BLaER1 treated with 17β-estradiol and CSF1 and Interleukin-3, amounts not matched to agents 10 nM and 100 nM (cell line): ENCODE measurements around the gene SNX20.

Source experiments
- H3K27ac ChIP-seq, 11 experiments: shearing (Covaris generic); formaldehyde crosslinking; 2 replicates each; pipeline ENCODE4 v1.8.1; 2022
- H3K27me3 ChIP-seq, 11 experiments: shearing (Covaris generic); formaldehyde crosslinking; 2 replicates each; pipeline ENCODE4 v1.8.1; 2022
- H3K36me3 ChIP-seq, 11 experiments: shearing (Covaris generic); formaldehyde crosslinking; 2 replicates each; pipeline ENCODE4 v1.8.1; 2022
- H3K4me1 ChIP-seq, 10 experiments: shearing (Covaris generic); formaldehyde crosslinking; 2 replicates each; pipeline ENCODE4 v1.8.1; 2022
- H3K4me2 ChIP-seq, 11 experiments: shearing (Covaris generic); formaldehyde crosslinking; 2 replicates each; pipeline ENCODE4 v1.8.1; 2022
- H3K4me3 ChIP-seq, 10 experiments: shearing (Covaris generic); formaldehyde crosslinking; 2 replicates each; pipeline ENCODE4 v1.8.1; 2022
- H3K9ac ChIP-seq, 11 experiments: shearing (Covaris generic); formaldehyde crosslinking; 2 replicates each; pipeline ENCODE4 v1.8.1; 2022
- H3K9me3 ChIP-seq, 11 experiments: shearing (Covaris generic); formaldehyde crosslinking; replicated peaks in 1 of 11; 2 replicates each; pipeline ENCODE4 v1.8.1; 2022
- H4K20me1 ChIP-seq, 11 experiments: shearing (Covaris generic); formaldehyde crosslinking; 2 replicates each; pipeline ENCODE4 v1.8.1; 2022
- Cebpa-rat ChIP-seq, 11 experiments: shearing (Covaris generic); IDR thresholded peaks; 2 replicates each; pipeline ENCODE4 v1.8.1; 2022

Gene SNX20

GRCh38 chr16:50692999-50693781 is 12.1 kb upstream of the SNX20 start, which contains the start of gene NOD2:
NOD2 (plus strand) TSS chr16:50693606; CDS start chr16:50699496, 5,890 bp downstream.
- no peak for TF ChIP-seq Cebpa-rat (IDR thresholded peaks at IDR 0.05)
- Histone ChIP-seq H3K4me1 (peaks cover 43 to 56% (median 53%) of the 10 kb centered on the region in 10 experiments), H4K20me1 (no peaks in the 10 kb centered on the region), H3K9me3 (no peaks in the 10 kb centered on the region), H3K27me3 (peaks cover 0 to 9% (median 0%) of the 10 kb centered on the region in 11 experiments; a peak in 6 of 22 replicates), H3K4me3 (peak within 1 kb of the TSS; percentile 40 to 77 (median 62)), H3K4me2 (peak within 1 kb of the TSS; percentile 79 to 98 (median 92)), H3K36me3 (no peaks in the 10 kb centered on the region), H3K27ac (peak within 1 kb of the TSS; percentile 39 to 85 (median 66); a peak in 19 of 22 replicates), H3K9ac (peak within 1 kb of the TSS; percentile 64 to 89 (median 75))

- no peaks in the 10 kb centered on the region for H3K9me3 ChIP-seq
- peak overlapping the region in 1 of 10 experiments; percentile 69; a peak in 1 of 20 replicates for H3K4me3 ChIP-seq
- no peaks in the 10 kb centered on the region for H3K36me3 ChIP-seq
- no peaks in the 10 kb centered on the region for H4K20me1 ChIP-seq
- no peak for TF ChIP-seq Cebpa-rat (IDR thresholded peaks at IDR 0.05)
- no peak overlapping the region; a peak in 1 of 22 replicates for H3K9ac ChIP-seq
- H3K27ac ChIP-seq = peak overlapping the region in 1 of 11 experiments; percentile 81; a peak in 1 of 22 replicates
- H3K4me2 ChIP-seq = peak overlapping the region in 8 of 11 experiments; percentile 84 to 98 (median 94); a peak in 11 of 22 replicates
- peaks cover 37 to 53% (median 48%) of the 10 kb centered on the region in 10 experiments for H3K4me1 ChIP-seq
- H3K27me3 ChIP-seq = peaks cover 0 to 9% (median 0%) of the 10 kb centered on the region in 11 experiments; a peak in 6 of 22 replicates
Measured at GRCh38 chr16:50692644-50692998, 11.5 kb upstream of the SNX20 start.

GRCh38 chr16:50690177-50690576 is 9.1 kb upstream of the SNX20 start:
- Histone ChIP-seq H3K9ac (no peak overlapping the region), H4K20me1 (no peaks in the 10 kb centered on the region), H3K4me1 (peaks cover 23 to 52% (median 36%) of the 10 kb centered on the region in 10 experiments), H3K27ac (no peak overlapping the region), H3K27me3 (peaks cover 0 to 9% (median 0%) of the 10 kb centered on the region in 11 experiments; a peak in 6 of 22 replicates), H3K36me3 (no peaks in the 10 kb centered on the region), H3K4me3 (no peak overlapping the region), H3K4me2 (no peak overlapping the region), H3K9me3 (no peaks in the 10 kb centered on the region)
- TF ChIP-seq Cebpa-rat (IDR thresholded peaks at IDR 0.05) = no peak

- Histone ChIP-seq H3K27me3 (peaks cover 0 to 8% (median 0%) of the 10 kb centered on the region in 11 experiments; a peak in 6 of 22 replicates), H3K27ac (no peak overlapping the region; a peak in 1 of 22 replicates), H3K9me3 (no peaks in the 10 kb centered on the region), H4K20me1 (no peaks in the 10 kb centered on the region), H3K36me3 (no peaks in the 10 kb centered on the region), H3K9ac (no peak overlapping the region), H3K4me2 (no peak overlapping the region), H3K4me3 (no peak overlapping the region), H3K4me1 (peaks cover 26 to 52% (median 37%) of the 10 kb centered on the region in 10 experiments)
- no peak for TF ChIP-seq Cebpa-rat (IDR thresholded peaks at IDR 0.05)
Measured at GRCh38 chr16:50688867-50689266, 7.8 kb upstream of the SNX20 start.

- peaks cover 0 to under 1% (median 0%) of the 10 kb centered on the region in 11 experiments; a peak in 2 of 22 replicates for H3K27me3 ChIP-seq
- no peaks in the 10 kb centered on the region for H3K9me3 ChIP-seq
- peaks cover 28 to 54% (median 37%) of the 10 kb centered on the region in 10 experiments for H3K4me1 ChIP-seq
- H3K36me3 ChIP-seq = no peaks in the 10 kb centered on the region
- H3K4me2 ChIP-seq = no peak overlapping the region
- no peak overlapping the region for H3K9ac ChIP-seq
- no peaks in the 10 kb centered on the region for H4K20me1 ChIP-seq
- TF ChIP-seq Cebpa-rat (IDR thresholded peaks at IDR 0.05) = no peak
- peak overlapping the region in 2 of 11 experiments; percentile 89 to 91; a peak in 1 of 22 replicates for H3K27ac ChIP-seq
- no peak overlapping the region for H3K4me3 ChIP-seq
Measured at GRCh38 chr16:50688083-50688482, 7.0 kb upstream of the SNX20 start.

GRCh38 chr16:50685462-50686063 is 4.5 kb upstream of the SNX20 start:
- H3K9ac ChIP-seq = peak overlapping the region in 5 of 11 experiments; percentile 7 to 71 (median 69); a peak in 9 of 22 replicates
- no peaks in the 10 kb centered on the region for H3K36me3 ChIP-seq
- no peaks in the 10 kb centered on the region for H3K9me3 ChIP-seq
- no peak overlapping the region for H3K4me3 ChIP-seq
- H3K4me1 ChIP-seq = peaks cover 52 to 73% (median 58%) of the 10 kb centered on the region in 10 experiments
- H3K4me2 ChIP-seq = peak overlapping the region; percentile 83 to 98 (median 92)
- H4K20me1 ChIP-seq = no peaks in the 10 kb centered on the region
- H3K27me3 ChIP-seq = no peaks in the 10 kb centered on the region
- peak overlapping the region in 10 of 11 experiments; percentile 24 to 91 (median 83); a peak in 18 of 22 replicates for H3K27ac ChIP-seq
- TF ChIP-seq Cebpa-rat (IDR thresholded peaks at IDR 0.05) = peak in 2 of 11 experiments; percentile 1 to 45; a peak in 1 of 22 replicates

- 0 out of 22 replicates have a peak, but pooled peaks of 1 of the 11 experiments have one; percentile 19 for TF ChIP-seq Cebpa-rat (IDR thresholded peaks at IDR 0.05)
- Histone ChIP-seq H3K4me1 (peaks cover 58 to 79% (median 64%) of the 10 kb centered on the region in 10 experiments), H3K4me2 (peak overlapping the region; percentile 83 to 98 (median 92)), H3K27me3 (no peaks in the 10 kb centered on the region), H4K20me1 (no peaks in the 10 kb centered on the region), H3K4me3 (no peak overlapping the region), H3K36me3 (no peaks in the 10 kb centered on the region), H3K9me3 (no peaks in the 10 kb centered on the region), H3K27ac (peak overlapping the region; percentile 61 to 91 (median 82); a peak in 21 of 22 replicates), H3K9ac (peak overlapping the region in 10 of 11 experiments; percentile 27 to 74 (median 68); a peak in 17 of 22 replicates)
Measured at GRCh38 chr16:50684823-50685461, 3.8 kb upstream of the SNX20 start.

- Histone ChIP-seq H3K9ac (peak overlapping the region; percentile 29 to 74 (median 67); a peak in 20 of 22 replicates), H3K27me3 (no peaks in the 10 kb centered on the region), H3K4me3 (peak overlapping the region in 8 of 10 experiments; percentile 17 to 47 (median 32); a peak in 8 of 20 replicates), H4K20me1 (no peaks in the 10 kb centered on the region; a peak in 1 of 22 replicates), H3K4me1 (peaks cover 68 to 90% (median 76%) of the 10 kb centered on the region in 10 experiments), H3K27ac (peak overlapping the region; percentile 61 to 91 (median 82); a peak in 21 of 22 replicates), H3K4me2 (peak overlapping the region; percentile 83 to 98 (median 92)), H3K9me3 (no peaks in the 10 kb centered on the region), H3K36me3 (peaks cover 0 to 8% (median 0%) of the 10 kb centered on the region in 11 experiments; a peak in 2 of 22 replicates)
- TF ChIP-seq Cebpa-rat (IDR thresholded peaks at IDR 0.05) = 0 out of 22 replicates have a peak, but pooled peaks of 2 of the 11 experiments have one; percentile 23 to 26
Measured at GRCh38 chr16:50683689-50684374, 2.7 kb upstream of the SNX20 start.
